HepG2 (cell line): ENCODE results near the gene ZMIZ1. TPM values are rescaled to one million over a fixed set of nuclear protein-coding genes. Genes with fewer than 3 reads are reported as not detected.

ENCODE experiments used
- ADNP ChIP-seq: sonication (generic); formaldehyde crosslinking; IDR thresholded peaks from 2 replicates; pipeline ENCODE4 v1.4.0; 2020; ENCODE audit warnings: missing genetic modification reagents
- ASH2L ChIP-seq: fragments of 300-600, 200-600 bp; sonication (generic); IDR thresholded peaks from 2 replicates; pipeline ENCODE4 v1.7.0; 2017; ENCODE audit warnings: low read depth, mild to moderate bottlenecking, moderate library complexity, mixed read lengths, low read length; ENCODE audit not compliant: insufficient read length
- BCLAF1 ChIP-seq: fragments of 450-650 bp; IDR thresholded peaks from 2 replicates; pipeline ENCODE4 v1.6.1; 2017; ENCODE audit warnings: mild to moderate bottlenecking
- ELF3 ChIP-seq: IDR thresholded peaks from 2 replicates; pipeline ENCODE4 v1.6.1; 2016; ENCODE audit warnings: missing genetic modification reagents, missing compliant biosample characterization
- HNF1A ChIP-seq, 2 experiments: sonication (generic) in 1 of 2; formaldehyde crosslinking in 1 of 2; IDR thresholded peaks; 2 replicates each; pipeline versions ENCODE4 v1.4.0 to v1.6.1; 2016 to 2020; ENCODE audit warnings: borderline replicate concordance in 1 of 2, low read depth in 1 of 2, mild to moderate bottlenecking in 1 of 2, missing genetic modification reagents in 1 of 2
- MEIS2 ChIP-seq: sonication (generic); formaldehyde crosslinking; IDR thresholded peaks from 2 replicates; pipeline ENCODE4 v1.9.0; 2021; ENCODE audit warnings: mild to moderate bottlenecking, missing genetic modification reagents
- NFKB2 ChIP-seq: sonication (generic); formaldehyde crosslinking; IDR thresholded peaks from 2 replicates; pipeline ENCODE4 v1.4.0; 2020; ENCODE audit warnings: missing genetic modification reagents, borderline replicate concordance
- RFX1 ChIP-seq: fragments of 450-650 bp; IDR thresholded peaks from 2 replicates; pipeline ENCODE4 v1.6.1; 2017
- SAP130 ChIP-seq: IDR thresholded peaks from 2 replicates; pipeline ENCODE4 v1.6.1; 2016; ENCODE audit warnings: low read depth
- SOX5 ChIP-seq: IDR thresholded peaks from 2 replicates; pipeline ENCODE4 v1.6.1; 2016; ENCODE audit warnings: borderline replicate concordance
- TCF12 ChIP-seq, 2 experiments: fragments of 450-650 bp in 1 of 2; sonication (generic) in 1 of 2; formaldehyde crosslinking in 1 of 2; IDR thresholded peaks; 2 replicates each; pipeline versions ENCODE4 v1.6.1 to v1.8.0; 2017 to 2022; ENCODE audit warnings: antibody characterized with exemption in 1 of 2, mild to moderate bottlenecking in 1 of 2, missing genetic modification reagents in 1 of 2, moderate library complexity in 1 of 2
- ZBTB25 ChIP-seq: IDR thresholded peaks from 2 replicates; pipeline ENCODE4 v1.6.1; 2018; ENCODE audit warnings: missing genetic modification reagents
- ZMAT3 ChIP-seq: sonication (generic); formaldehyde crosslinking; conservative IDR thresholded peaks from 2 replicates; pipeline ENCODE4 v1.7.0; 2021; ENCODE audit warnings: missing genetic modification reagents
- ZNF24 ChIP-seq: fragments of 450-650 bp; IDR thresholded peaks from 2 replicates; pipeline ENCODE4 v1.6.1; 2017; ENCODE audit warnings: antibody characterized with exemption, mild to moderate bottlenecking
- ZNF468 ChIP-seq: sonication (generic); formaldehyde crosslinking; IDR thresholded peaks from 2 replicates; pipeline ENCODE4 v1.8.0; 2022; ENCODE audit warnings: mild to moderate bottlenecking, moderate library complexity, missing genetic modification reagents
- ZNF562 ChIP-seq: sonication (generic); formaldehyde crosslinking; IDR thresholded peaks from 2 replicates; pipeline ENCODE4 v1.8.0; 2022; ENCODE audit warnings: missing genetic modification reagents, borderline replicate concordance
- ZNF580 ChIP-seq: IDR thresholded peaks from 2 replicates; pipeline ENCODE4 v1.6.1; 2016; ENCODE audit warnings: low read depth, borderline replicate concordance
- polyA plus RNA-seq, 8 experiments: library from polyadenylated mRNA; depleted of rRNA in 3 of 8; stranded (reverse) in 7 of 8; unstranded in 1 of 8; fragments of >200 nt; fragmentation: Illumina TruSeq in 4 of 8; extraction: Trizol in 4 of 8; gene quantifications; 2 replicates each; pipeline versions ENCODE4 v1.2.1 to v1.2.3, GENCODE V29; 2011 to 2016; ENCODE audit warnings: low read depth in 4 of 8, missing spikeins in 1 of 8, mixed read lengths in 1 of 8; ENCODE audit not compliant: insufficient read depth in 1 of 8
- total RNA-seq, 5 experiments: library from RNA; depleted of rRNA; stranded (reverse); fragments of >200 nt; fragmentation: Illumina TruSeq; extraction: Trizol; gene quantifications; 2 replicates each; pipeline ENCODE4 v1.2.3, GENCODE V29; 2016; ENCODE audit warnings: low read depth in 1 of 5

The ZMIZ1 gene
- total and polyA plus RNA-seq, 2 of the 13 experiments (the other 11 are each of a cell fraction or from before 2014, with no cell fraction given): 5.3 to 10.2 TPM

DNA sequence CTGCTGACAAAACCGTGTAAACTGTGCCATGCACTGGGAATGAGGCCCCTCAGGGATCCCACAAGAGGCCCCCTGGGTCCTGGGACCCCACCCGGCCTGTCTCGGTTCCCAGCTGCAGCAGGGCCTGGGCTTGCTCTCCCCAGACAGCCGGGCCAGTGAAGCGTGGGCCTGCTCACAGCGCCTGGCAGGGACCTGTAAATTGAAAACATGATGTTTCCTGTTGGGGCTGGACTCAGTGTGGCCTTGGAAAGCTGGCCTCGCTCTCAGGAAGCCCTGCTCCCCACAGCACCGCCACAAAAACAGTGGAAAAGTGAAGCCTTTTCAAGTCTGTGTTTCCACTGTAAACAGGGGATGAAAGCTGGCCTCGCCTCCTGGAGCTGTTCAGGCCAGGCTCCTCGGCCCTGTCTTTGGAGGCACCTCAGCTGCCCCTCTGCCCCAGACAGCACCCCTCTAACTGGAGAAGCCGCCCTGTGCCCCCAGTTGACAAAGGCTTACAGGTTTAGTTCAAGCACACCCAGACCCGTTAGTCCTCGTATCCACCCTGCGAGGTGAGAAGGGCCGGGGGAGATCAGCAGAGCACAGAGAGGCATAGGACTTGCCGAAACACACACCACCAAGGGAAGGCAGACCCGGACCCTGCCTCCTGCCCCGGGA is 108.3 kb downstream of the ZMIZ1 start (continued):
- peak; percentile 63; the same call in 1 of the 2 replicates for TF ChIP-seq ZMAT3 (CRISPR knock-in tag)
- no peak; the same call in 1 of the 2 replicates for TF ChIP-seq ZNF580 (CRISPR knock-in tag)
- peak; percentile 70; the same call in 1 of the 2 replicates for TF ChIP-seq SOX5 (CRISPR knock-in tag)
- peak; percentile 23; the same call in 1 of the 2 replicates for TF ChIP-seq ADNP (CRISPR knock-in tag)
- TF ChIP-seq HNF1A (IDR thresholded peaks at IDR 0.05; ENCODE audit: low read depth): peak; percentile 15; the same call in 1 of the 2 replicates
- peak; percentile 57; the same call in 1 of the 2 replicates for TF ChIP-seq HNF1A (CRISPR knock-in tag; IDR thresholded peaks at IDR 0.05; ENCODE audit: borderline replicate concordance)
- no peak for TF ChIP-seq TCF12 (IDR thresholded peaks at IDR 0.05)
- TF ChIP-seq TCF12 (CRISPR knock-in tag; IDR thresholded peaks at IDR 0.05): peak; percentile 85; the same call in 1 of the 2 replicates
- peak; percentile 77; the same call in 1 of the 2 replicates for TF ChIP-seq ELF3 (CRISPR knock-in tag)
- TF ChIP-seq ZNF562 (CRISPR knock-in tag): no peak
- no peak for TF ChIP-seq BCLAF1
- TF ChIP-seq NFKB2: peak; percentile 50; the same call in 1 of the 2 replicates
- TF ChIP-seq MEIS2 (CRISPR knock-in tag): no peak
- no peak for TF ChIP-seq ZBTB25
- peak; percentile 87 for TF ChIP-seq SAP130 (CRISPR knock-in tag)
- no peak for TF ChIP-seq ZNF468
- TF ChIP-seq ZNF24: no peak
- no peak for TF ChIP-seq ASH2L
- TF ChIP-seq RFX1: no peak
